PC-3 (cell line): ENCODE measurements around the gene LCAT.

Experiments
- EZH2 ChIP-seq: fragments of 300-600 bp; sonication (generic); IDR thresholded peaks from one replicate; pipeline ENCODE4 v1.6.1; 2017; ENCODE audit warnings: antibody characterized with exemption, mild to moderate bottlenecking, low read length; ENCODE audit not compliant: unreplicated experiment
- EZH2phosphoT487 ChIP-seq: fragments of 300-600 bp; sonication (generic); IDR thresholded peaks from 2 replicates; pipeline ENCODE4 v1.6.1; 2018; ENCODE audit warnings: mild to moderate bottlenecking, antibody characterized with exemption, low read length, borderline replicate concordance
- TF ChIP-seq, protein P1 (sequence below): fragments of 300-600 bp; sonication (generic); conservative IDR thresholded peaks from 2 replicates; pipeline ENCODE4 v1.5.1; 2017; ENCODE audit warnings: antibody characterized with exemption, low read depth, mild to moderate bottlenecking, low read length

DNA sequence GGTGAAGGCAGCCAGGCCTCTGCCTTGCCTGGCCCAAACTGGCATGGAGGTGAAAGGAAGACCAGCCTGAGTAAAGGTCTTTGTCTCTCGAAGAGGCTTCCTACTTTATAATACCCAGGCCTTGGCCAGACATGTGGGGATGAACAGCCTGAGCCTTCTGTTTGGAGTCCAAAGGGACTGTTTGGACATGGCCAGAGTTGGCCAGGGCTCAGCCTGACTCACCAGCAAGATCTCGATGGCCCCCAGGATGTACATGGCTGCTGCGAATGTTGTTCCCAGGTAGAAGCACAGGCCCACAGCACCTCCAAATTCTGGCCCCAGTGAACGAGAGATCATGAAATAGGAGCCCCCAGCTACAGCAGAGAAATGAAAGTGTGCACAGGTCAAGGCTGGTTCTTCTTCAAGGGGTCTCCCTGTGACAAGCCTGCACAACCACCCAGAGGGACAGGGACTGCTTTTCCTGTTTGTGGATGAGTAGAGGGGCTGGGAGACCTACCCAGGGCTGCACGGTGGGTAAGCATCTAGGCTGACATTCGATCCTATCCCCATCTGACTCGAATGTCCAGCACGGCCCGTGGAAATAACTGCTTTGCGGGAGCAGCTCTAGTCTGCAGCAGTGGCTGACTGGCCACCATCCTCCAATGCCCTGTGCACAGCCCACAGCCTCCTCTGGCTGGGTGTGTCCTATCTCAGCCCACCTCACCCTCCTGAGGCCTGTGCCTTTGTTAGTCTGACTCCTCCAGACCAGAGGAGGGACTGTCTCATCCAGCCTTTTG is 10.7 kb upstream of the LCAT start:
- TF ChIP-seq, protein P1, sequence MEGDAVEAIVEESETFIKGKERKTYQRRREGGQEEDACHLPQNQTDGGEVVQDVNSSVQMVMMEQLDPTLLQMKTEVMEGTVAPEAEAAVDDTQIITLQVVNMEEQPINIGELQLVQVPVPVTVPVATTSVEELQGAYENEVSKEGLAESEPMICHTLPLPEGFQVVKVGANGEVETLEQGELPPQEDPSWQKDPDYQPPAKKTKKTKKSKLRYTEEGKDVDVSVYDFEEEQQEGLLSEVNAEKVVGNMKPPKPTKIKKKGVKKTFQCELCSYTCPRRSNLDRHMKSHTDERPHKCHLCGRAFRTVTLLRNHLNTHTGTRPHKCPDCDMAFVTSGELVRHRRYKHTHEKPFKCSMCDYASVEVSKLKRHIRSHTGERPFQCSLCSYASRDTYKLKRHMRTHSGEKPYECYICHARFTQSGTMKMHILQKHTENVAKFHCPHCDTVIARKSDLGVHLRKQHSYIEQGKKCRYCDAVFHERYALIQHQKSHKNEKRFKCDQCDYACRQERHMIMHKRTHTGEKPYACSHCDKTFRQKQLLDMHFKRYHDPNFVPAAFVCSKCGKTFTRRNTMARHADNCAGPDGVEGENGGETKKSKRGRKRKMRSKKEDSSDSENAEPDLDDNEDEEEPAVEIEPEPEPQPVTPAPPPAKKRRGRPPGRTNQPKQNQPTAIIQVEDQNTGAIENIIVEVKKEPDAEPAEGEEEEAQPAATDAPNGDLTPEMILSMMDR, result no peak
- TF ChIP-seq EZH2phosphoT487 (no peak), EZH2 (no peak)
